Measurements from ENCODE around the gene NFS1.
"Not testable (repeated sequence)": the region's sequence is repeated elsewhere in the genome, so short reads cannot be mapped to it uniquely, and the experiment has no call there.

Gene NFS1

GRCh38 chr20:35710039-35710438 lies 10.9 kb upstream of the NFS1 start:
- no peak for FAIRE-seq
- no peak for DNase-seq (ENCODE audit: insufficient read length, low spot score)

- DNase-seq (ENCODE audit: insufficient read length, low spot score) = no peak
- FAIRE-seq = no peak
Observed at GRCh38 chr20:35709259-35709658, 10.1 kb upstream of the NFS1 start.

- FAIRE-seq = no peak
- DNase-seq (ENCODE audit: insufficient read length, low spot score) = no peak
Observed at GRCh38 chr20:35708502-35708901, 9.3 kb upstream of the NFS1 start.

- DNase-seq (ENCODE audit: insufficient read length, low spot score); FAIRE-seq: not testable (repeated sequence)
Observed at GRCh38 chr20:35706591-35707529, 7.7 kb upstream of the NFS1 start.

GRCh38 chr20:35705894-35706293 lies 6.7 kb upstream of the NFS1 start:
- not testable (repeated sequence) for FAIRE-seq

GRCh38 chr20:35704514-35705261 lies 5.5 kb upstream of the NFS1 start:
- no peak for DNase-seq (ENCODE audit: insufficient read length, low spot score)
- FAIRE-seq = no peak

More at GRCh38 chr20:35705894-35706293, 6.7 kb upstream of the NFS1 start:
- not testable (repeated sequence) for DNase-seq (ENCODE audit: insufficient read length, low spot score)

DNA sequence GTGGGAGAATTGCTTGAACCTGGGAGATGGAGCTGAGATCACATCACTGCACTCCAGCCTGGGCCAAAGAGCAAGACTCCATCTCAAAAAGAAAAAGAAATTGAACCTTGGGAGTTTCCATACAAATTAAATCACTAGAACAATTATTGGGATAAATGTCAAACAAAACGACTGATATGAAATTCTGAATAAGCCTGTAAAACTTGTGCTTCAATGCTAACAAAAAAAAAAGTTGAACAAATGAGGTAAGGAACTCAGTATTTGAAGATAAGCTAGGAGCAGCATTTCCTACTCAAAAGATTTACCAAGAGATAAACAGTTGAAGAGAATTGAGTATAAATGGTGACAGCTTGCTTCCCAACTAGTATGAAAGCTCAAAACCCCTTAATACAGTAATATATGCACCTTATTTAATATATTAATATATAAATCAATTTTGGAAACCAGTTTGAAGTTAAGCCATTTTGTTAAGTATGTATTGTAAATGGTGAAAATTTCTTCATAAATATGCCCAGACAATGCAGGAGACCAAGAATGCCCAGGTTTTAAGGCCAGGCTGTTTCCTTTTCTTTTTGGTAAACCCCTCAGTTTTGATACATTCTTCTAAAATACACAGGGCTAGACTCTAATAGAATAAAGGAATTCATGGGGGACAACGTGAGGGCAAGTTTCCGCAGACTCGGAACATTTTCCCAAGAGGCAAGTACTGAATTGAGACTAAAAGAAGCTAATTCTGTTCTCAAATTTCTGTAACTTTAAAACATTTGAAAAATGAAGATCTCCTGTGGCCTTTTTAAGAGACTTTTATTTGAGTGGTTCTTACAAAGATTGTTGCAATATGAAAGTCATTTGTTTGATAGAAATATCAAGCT lies 3.9 kb upstream of the NFS1 start:
- DNase-seq (ENCODE audit: insufficient read length, low spot score) (no peak), FAIRE-seq (no peak)

DNA sequence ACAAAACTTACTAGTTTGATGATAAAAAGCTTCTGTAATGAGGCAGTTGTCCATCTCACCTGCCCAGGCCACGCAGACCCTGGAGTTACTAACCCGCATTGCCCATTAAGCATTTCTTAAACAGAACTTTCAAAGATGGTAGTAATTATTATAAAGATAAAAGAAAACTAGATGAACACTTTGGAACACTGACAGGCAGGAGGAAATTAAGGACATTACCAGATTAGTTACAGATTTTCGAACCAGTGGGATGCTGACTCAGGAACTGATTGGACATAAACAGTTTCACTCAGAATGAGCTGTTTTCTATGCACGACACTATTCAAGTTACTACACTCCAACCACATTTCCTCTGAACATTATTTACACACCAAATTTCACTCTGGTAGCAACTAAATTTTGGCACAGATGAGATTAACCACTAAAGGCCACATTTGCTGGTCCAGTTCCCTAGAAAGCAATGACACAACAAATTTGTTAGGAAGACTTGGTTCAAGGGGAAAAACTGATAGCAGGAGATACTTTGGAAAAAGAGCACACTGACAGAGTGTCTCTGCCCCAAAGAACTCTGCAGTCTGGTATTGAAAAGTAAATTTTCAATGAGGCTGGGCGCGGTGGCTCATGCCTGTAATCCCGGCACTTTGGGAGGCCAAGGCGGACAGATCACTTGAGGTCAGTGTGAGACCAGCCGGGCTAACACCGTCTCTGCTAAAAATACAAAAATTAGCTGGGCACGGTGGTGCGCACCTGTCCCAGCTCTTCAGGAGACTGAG lies 3.1 kb upstream of the NFS1 start:
- FAIRE-seq (no peak), DNase-seq (ENCODE audit: insufficient read length, low spot score) (no peak)

DNA sequence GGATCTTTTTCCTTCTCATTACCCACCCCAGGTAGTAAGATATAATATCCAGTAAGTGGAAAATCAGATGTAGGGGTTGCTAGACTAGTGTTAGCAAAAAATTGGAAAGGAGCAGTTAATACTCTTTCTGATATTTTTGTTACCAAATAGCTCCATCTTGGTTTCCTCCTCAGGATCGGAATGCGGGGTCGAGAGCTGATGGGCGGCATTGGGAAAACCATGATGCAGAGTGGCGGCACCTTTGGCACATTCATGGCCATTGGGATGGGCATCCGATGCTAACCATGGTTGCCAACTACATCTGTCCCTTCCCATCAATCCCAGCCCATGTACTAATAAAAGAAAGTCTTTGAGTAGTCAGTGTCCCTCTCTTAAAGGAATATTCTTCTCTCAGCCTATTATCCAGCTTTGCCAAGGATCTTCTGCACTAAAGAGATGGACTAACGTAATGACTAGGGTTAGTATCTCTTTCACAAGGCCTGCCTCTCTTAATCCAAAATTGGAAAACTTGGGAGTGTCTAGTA lies 1.5 kb upstream of the NFS1 start:
- FAIRE-seq (no peak), DNase-seq (ENCODE audit: insufficient read length, low spot score) (no peak)

DNA sequence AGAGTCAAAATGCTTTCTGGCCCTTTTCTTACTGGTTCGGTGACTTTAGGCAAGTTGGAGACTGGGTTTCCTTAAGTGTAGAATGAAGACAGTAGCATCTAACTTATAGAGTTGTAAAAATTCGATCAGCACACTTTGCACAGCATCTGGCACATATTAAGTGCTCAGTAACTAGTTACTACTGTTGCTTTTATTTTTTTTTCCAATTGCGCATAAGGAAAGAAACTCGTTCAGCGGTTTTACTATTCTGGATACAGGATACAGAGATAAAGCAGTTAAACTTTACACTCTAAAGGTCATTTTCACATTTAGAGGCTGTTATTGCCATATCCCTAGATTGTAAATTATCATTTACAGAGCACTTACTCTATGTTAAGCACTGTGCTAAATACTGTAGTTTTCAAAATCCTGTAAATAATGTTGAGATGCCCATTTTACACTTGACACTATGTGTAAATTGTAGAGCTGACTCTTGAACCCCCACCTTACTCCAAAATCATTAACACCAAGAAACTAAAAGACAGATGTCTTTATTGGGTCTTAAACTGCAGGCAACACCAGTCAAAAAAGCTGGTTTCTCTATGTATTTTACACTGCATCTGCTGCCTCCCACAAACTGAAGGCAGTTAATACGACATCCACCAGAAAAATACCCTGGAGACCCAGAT lies 939 bp upstream of the NFS1 start:
- FAIRE-seq (no peak), DNase-seq (ENCODE audit: insufficient read length, low spot score) (no peak)

- peak; percentile 36 for DNase-seq (ENCODE audit: insufficient read length, low spot score)
- no peak for FAIRE-seq
Observed at GRCh38 chr20:35698298-35699126, 640 bp downstream of the NFS1 start.

- FAIRE-seq (no peak), DNase-seq (ENCODE audit: insufficient read length, low spot score) (no peak)
Observed at GRCh38 chr20:35697696-35698297, 1.4 kb downstream of the NFS1 start.

DNA sequence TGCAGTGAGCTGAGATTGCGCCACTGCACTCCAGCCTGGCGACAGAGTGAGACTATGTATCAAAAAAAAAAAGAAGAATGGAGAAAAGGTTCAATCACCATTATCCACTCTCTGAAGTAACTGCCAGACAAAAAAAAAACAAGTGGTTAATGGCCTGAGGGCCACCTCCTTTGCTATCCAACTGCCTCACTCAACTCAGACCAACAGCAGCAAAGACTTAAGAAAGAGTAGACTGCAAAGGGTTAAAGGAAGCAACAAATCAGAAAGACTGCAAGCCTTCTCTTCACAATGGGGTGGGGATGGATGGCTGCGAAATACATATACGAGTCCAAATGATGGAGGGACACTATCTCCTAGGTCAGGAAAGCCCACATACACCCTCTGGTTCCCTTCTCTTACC lies 3.2 kb downstream of the NFS1 start:
- DNase-seq (ENCODE audit: insufficient read length, low spot score) (no peak), FAIRE-seq (no peak)

DNA sequence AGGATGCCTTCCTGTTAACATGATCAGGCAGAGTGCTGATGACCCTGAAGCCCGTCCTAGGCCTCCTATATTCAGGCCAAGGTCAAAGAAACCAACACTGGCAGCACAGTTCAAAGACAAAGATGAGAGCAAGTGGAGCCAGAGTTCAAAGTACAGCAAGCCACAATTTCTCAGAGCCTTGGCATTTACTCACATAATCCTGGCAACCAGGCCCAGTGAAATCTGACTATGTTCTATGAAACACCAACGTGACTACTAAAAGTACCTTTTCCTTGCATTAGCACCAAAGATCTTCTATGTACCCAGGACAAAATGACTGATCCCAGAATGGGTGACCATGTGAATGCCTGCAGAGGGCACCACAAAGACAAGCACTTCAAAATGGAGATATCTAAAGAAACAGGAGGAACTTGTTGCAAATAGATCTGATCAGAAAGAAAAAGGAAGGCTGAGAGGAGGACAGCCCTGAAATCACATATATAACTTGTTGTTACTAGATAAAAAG lies 3.9 kb downstream of the NFS1 start:
- FAIRE-seq (no peak), DNase-seq (ENCODE audit: insufficient read length, low spot score) (no peak)

- FAIRE-seq (no peak), DNase-seq (ENCODE audit: insufficient read length, low spot score) (no peak)
Observed at GRCh38 chr20:35690265-35690664, 8.9 kb downstream of the NFS1 start.

- not testable (repeated sequence) for FAIRE-seq; DNase-seq (ENCODE audit: insufficient read length, low spot score)
Observed at GRCh38 chr20:35686872-35687271, 12.3 kb downstream of the NFS1 start.

- not testable (repeated sequence) for FAIRE-seq; DNase-seq (ENCODE audit: insufficient read length, low spot score)
Observed at GRCh38 chr20:35685368-35685767, 13.8 kb downstream of the NFS1 start.

DNA sequence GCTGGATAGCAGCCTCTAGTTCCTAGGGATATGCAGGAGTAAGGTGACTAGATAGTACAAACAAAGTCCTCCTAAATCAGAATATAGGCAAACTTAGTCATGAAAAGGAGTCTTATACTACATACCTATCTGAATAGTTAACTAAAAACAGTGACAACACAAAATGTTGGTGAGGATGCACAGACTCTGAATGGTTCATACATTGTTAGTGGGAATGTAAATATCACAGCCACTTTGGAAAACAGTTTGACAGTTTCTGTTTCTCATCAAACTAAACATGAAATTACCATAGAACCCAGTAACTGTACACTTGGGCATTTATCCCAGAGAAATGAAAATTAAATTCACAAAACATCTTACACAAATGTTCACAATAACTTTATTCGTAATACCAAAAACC lies 17.2 kb downstream of the NFS1 start:
- no peak for DNase-seq (ENCODE audit: insufficient read length, low spot score)
- FAIRE-seq = no peak

Data from HTR-8/SVneo (cell line).